Mucosa of descending colon (tissue), 3 donors: ENCODE results near the gene RETREG1. TPM values are rescaled to one million over a fixed set of nuclear protein-coding genes. Genes with fewer than 3 reads are reported as not detected.

ENCODE experiments used
- ATAC-seq: fragments of 200-7000 bp; cut with Tn5 transposase; one replicate; pipeline ENCODE4 v1.9.1; 2020; ENCODE audit warnings: mild to moderate bottlenecking, moderate library complexity
- DNase-seq, 3 donors: peaks; one replicate each; pipeline ENCODE4 v3.0.0-alpha.2; 2020
- H3K36me3 ChIP-seq: fragments of 200-600 bp; one replicate; pipeline ENCODE4 v1.8.0; 2021; ENCODE audit warnings: low read depth, mild to moderate bottlenecking
- H3K4me1 ChIP-seq: fragments of 200-600 bp; one replicate; pipeline ENCODE4 v1.8.0; 2021; ENCODE audit warnings: low read depth, mild to moderate bottlenecking
- H3K4me3 ChIP-seq: fragments of 200-600 bp; one replicate; pipeline ENCODE4 v1.8.0; 2021; ENCODE audit warnings: mild to moderate bottlenecking
- H3K9me3 ChIP-seq: fragments of 200-600 bp; one replicate; pipeline ENCODE4 v1.8.0; 2021; ENCODE audit warnings: mild to moderate bottlenecking
- intact Hi-C, 2 donors: fragments of 100-400 bp; cut with DNase I in 1 of 2; cut with micrococcal nuclease in 1 of 2; formaldehyde crosslinking; loops; one replicate each; pipeline versions ENCODE4 v1.11.0 to v1.11.1; 2022; cut with DNase I, micrococcal nuclease
- total RNA-seq, 3 donors: library from RNA; stranded (reverse); fragmentation: NEBNext Ultra II Directional in 2 of 3; extraction: Animal tissue kit (Norgen Biotek cat#: 25700) in 2 of 3; gene quantifications; one replicate each; pipeline versions ENCODE4 v1.2.1 to v1.2.4, GENCODE V29; 2021 to 2023
- TF ChIP-seq, protein P1 (sequence below): fragments of 200-600 bp; IDR thresholded peaks from one replicate; pipeline ENCODE4 v1.8.0; 2022; ENCODE audit warnings: antibody characterized with exemption, mild to moderate bottlenecking
- donor health status: DM: no; HTN: no; CAD: no; lungs with moderate emphysema.
- donor health status: DM: no; HTN: no; CAD: no.
- donor health status: DM: no; HTN: yes; CAD: no.

The RETREG1 gene
- total RNA-seq, 3 donors from 2014 or later, result 54.1 to 102 (median 55.8) TPM

DNA sequence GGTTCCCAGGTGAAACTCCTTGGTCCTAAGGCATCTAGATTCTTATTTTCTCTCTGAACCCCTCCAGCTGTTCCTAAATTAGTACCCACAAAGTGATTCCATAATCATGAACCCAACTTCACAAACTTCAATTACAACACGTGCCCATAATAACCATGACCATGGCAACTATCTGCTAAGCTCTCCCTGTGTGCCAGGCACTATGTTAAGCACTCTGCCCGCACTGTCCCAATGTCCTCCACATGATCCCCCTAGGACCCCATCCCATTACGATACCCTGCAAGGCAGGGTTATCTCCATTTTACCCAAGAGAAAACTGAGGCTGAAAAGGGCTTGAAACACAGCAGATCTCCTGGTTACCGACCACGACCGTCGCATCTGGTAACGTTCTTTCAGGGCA, 125.9 kb downstream of the RETREG1 start:
- DNase-seq (no peak), ATAC-seq (no peak)
- intact Hi-C loops, result no loop called here
- Histone ChIP-seq H3K4me1 (peaks cover 33% of the 10 kb centered on the region), H3K9me3 (peaks cover 1% of the 10 kb centered on the region), H3K4me3 (no peak overlapping the region), H3K36me3 (no peaks in the 10 kb centered on the region)
- TF ChIP-seq, protein P1, sequence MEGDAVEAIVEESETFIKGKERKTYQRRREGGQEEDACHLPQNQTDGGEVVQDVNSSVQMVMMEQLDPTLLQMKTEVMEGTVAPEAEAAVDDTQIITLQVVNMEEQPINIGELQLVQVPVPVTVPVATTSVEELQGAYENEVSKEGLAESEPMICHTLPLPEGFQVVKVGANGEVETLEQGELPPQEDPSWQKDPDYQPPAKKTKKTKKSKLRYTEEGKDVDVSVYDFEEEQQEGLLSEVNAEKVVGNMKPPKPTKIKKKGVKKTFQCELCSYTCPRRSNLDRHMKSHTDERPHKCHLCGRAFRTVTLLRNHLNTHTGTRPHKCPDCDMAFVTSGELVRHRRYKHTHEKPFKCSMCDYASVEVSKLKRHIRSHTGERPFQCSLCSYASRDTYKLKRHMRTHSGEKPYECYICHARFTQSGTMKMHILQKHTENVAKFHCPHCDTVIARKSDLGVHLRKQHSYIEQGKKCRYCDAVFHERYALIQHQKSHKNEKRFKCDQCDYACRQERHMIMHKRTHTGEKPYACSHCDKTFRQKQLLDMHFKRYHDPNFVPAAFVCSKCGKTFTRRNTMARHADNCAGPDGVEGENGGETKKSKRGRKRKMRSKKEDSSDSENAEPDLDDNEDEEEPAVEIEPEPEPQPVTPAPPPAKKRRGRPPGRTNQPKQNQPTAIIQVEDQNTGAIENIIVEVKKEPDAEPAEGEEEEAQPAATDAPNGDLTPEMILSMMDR, result no peak

DNA sequence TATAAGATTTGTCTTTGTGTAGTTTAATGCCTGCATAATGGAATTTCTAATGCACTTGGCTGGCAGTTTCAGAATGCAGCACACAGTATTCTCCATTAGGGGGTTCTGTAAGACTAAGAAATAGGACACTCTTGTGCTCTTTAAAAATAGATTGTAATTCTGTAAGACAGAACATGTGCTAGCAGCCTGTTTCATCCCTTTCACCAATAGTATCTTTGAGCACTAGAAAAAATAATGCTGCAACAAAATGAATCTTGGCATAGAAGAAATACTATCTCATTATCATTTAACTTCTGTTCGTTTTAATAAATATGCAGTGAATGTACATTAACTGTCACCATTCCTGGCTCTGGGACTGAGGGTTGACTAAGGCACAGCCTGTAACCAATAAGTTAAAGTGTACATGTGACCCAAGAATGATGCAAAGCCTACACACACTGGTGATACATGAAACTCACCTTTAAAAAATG, 127.4 kb downstream of the RETREG1 start:
- Histone ChIP-seq H3K4me3 (no peak overlapping the region), H3K36me3 (no peaks in the 10 kb centered on the region), H3K9me3 (no peaks in the 10 kb centered on the region), H3K4me1 (peaks cover 38% of the 10 kb centered on the region)
- peak in 1 of 3 donors; percentile 50 for DNase-seq
- TF ChIP-seq, protein P1, result no peak
- intact Hi-C loops, result loop anchor here in 1 of 2 donors (5.0 to 10.0 kb wide), 2 partner anchors 53 to 175 kb away; no protein-coding TSS in a partner anchor
- ATAC-seq, result peak; percentile 58

DNA sequence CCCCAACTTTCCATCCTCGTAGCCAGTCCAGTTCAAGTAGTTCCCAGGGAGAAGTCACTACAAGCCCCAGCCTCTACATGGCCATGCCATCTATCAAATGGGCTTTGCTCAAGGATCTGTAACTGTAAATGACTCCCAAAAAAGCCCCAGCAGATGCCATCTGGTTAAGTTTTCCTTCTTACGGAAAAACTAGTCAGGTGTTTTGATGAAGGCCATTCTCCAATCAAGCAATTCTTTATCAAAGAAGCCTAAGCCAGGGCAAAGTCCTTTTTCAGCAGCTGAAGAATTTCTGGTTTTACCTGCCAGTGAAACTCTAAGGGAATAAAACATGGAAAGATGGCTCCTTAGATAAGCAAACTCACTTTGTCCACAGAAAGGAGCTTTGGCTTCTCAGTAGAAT, 129.3 kb downstream of the RETREG1 start:
- H3K9me3 ChIP-seq, result no peaks in the 10 kb centered on the region
- H3K4me1 ChIP-seq, result peaks cover 47% of the 10 kb centered on the region
- intact Hi-C loops, result loop anchor here in 1 of 2 donors (5.0 to 10.0 kb wide), 2 partner anchors 55 to 177 kb away; no protein-coding TSS in a partner anchor
- TF ChIP-seq, protein P1, result no peak
- peak; percentile 35 for ATAC-seq
- peak in 1 of 3 donors; percentile 41 for DNase-seq
- H3K4me3 ChIP-seq, result no peak overlapping the region
- H3K36me3 ChIP-seq, result no peaks in the 10 kb centered on the region

DNA sequence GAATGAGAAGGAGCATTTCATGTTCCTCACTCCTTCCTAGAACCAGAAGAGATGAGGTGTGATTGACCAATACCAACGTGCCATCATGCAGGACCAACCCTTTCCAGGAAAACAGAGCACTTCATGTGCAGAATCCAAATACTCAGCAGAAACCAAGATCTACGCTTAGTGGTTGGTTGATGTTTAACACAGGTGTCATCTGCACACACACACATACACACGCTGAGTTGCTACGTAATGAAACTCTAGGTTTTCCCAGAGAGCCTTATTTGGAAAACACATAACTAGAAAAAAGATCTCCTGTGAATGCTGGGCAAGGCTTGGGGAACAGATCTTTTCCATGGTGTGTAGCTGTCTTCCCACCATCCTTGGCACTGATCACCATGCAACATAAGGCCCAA, 130.1 kb downstream of the RETREG1 start:
- Histone ChIP-seq H3K4me1 (peaks cover 47% of the 10 kb centered on the region), H3K9me3 (no peaks in the 10 kb centered on the region), H3K36me3 (no peaks in the 10 kb centered on the region), H3K4me3 (no peak overlapping the region)
- TF ChIP-seq, protein P1, result no peak
- intact Hi-C loops, result loop anchor here in 1 of 2 donors (5.0 to 10.0 kb wide), 2 partner anchors 56 to 178 kb away; no protein-coding TSS in a partner anchor
- peak; percentile 71 for ATAC-seq
- peak in 1 of 3 donors; percentile 37 for DNase-seq

DNA sequence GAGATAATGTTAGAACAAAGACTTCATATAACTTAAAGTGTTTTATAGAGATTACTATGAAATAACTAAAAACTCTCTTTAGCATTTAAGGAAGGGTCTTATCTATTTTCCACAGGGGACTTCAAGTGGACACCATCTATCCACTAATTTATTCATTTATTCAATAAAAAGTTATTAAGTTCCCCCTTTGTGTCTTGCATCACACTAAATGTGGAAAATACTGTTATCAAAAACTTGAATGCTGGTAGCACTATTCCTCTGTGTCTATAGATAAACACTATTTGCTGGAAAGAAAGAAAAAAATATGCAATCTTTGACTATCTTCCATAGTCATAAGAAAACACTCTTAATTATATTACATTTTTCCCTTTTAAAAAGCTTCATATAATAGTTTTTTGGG, 131.1 kb downstream of the RETREG1 start:
- intact Hi-C loops, result loop anchor here in 1 of 2 donors (5.0 to 10.0 kb wide), 2 partner anchors 57 to 179 kb away; no protein-coding TSS in a partner anchor
- Histone ChIP-seq H3K36me3 (no peaks in the 10 kb centered on the region), H3K4me3 (no peak overlapping the region), H3K4me1 (peaks cover 47% of the 10 kb centered on the region), H3K9me3 (no peaks in the 10 kb centered on the region)
- no peak for DNase-seq
- no peak for ATAC-seq
- TF ChIP-seq, protein P1, result no peak
